Measurements from ENCODE around the gene OR13A1.
"Not testable (repeated sequence)": the region's sequence is repeated elsewhere in the genome, so short reads cannot be mapped to it uniquely, and the experiment has no call there.

OR13A1 gene

DNA sequence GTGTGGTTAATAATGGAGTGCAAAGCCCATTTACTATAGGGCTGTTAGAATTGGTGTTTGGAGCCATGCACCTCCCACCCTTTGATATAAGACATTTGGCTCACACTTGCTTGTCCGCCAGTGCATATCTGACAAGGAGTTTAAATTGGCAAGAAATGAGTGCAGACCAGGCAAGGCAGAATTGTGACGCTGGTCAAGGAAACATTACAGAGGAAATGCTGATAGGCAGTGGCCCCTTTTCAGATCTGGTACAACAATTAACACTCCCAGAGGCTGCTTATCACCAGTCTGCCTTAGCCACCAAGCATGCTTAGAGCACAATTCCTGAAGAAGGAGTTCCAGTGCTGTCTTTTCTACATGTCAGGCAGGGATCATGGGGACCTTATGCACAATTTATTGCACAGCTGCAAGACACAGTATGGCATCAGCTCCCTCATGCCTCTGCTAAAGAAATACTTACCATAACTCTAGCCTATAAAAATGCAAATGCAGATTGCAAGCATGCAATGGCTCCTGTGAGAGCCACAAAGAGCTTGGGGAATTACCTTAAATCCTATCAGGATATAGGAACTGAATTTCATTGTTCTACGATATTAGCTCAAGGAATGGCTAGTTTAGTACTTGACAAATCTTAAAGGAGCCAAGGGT is 35.2 kb downstream of the OR13A1 start:
- no peak for DNase-seq (ENCODE audit: low read depth)

DNA sequence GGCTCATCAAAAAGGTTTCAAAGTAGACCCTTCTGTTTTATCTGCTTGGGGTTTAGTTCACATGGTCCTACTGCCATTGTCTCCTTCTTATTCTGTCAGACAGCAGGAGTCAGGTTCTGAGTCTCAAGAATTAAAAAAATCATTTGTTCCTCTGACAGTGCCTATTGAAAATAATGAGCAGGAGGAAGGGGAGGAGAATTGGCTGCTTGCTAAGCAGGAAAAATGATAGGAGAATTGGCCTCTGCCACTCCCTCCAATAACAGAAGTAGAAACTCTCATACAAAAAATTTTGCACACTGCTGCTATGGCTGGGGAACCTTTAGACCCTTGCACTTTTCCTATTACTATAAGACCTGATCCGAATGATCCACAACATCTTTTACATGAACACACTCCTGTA is 35.7 kb downstream of the OR13A1 start:
- no peak for DNase-seq (ENCODE audit: low read depth)

DNA sequence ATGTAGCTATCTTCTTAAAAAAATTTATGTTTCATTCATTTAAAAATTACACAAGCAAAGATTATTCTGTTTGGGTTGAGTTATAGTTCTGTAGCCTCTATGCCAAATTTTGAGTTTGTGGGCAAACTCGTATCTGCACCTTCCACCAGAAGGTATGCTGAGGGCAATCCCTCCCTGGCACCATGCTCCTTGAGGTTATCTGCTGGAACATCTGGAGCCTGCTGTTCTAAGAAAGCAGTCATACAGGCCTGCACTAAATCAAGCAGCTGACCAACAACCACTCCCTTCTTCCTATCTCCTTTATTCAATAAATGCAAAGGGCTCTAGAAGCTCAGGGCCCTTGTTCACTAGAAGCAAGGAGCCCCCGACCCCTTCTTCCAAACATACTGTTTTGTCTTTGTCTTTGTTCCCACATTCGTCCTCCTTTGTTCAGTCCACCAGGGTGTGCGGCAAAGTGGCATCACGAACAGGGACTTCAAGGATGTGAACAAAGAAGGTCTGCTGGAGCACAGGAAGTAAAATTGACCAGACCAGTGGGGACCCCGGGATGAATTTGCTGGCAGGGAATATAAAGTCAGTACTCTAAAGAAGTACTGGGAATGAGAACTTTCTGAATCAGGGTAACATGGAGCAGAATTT is 36.4 kb downstream of the OR13A1 start:
- no peak for DNase-seq (ENCODE audit: low read depth)

DNA sequence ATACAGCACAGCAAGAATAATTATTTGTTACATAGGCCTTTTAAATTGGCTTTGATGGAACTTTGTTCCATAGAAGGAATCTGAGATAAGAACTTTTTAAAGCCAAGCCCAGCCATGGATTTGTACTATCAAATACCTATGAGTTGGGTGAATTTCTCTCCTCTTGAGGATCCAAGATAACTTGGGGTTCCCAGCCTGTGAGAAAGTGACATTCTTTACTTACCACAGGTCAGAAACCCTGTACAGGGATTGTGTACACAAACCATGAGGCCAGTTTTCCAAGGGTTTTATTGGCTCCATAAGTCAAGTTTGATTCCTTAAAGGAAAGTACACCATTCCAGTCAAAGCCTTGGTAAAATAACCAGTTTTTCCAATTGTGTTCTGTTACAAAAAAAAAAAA is 39.3 kb downstream of the OR13A1 start:
- DNase-seq (ENCODE audit: low read depth) = not testable (repeated sequence)

DNA sequence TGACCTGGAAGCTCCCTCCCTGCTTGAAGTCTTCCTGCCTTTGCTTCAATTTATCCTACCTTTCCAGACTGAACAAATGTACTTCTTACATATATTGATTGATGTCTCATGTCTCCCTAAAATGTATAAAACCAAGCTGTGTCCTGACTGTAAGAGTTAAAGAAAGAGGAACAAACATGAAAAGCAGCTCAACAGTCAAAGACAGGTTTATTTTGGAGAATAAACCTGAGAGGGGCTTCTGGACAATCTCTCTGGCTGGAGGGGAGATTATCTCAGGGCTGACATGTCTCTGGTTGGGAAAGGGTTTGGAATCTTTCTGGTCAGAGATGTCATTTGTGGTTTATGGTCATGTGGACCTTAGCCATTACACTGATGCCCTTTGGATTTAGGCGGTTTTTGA is 41.0 kb downstream of the OR13A1 start:
- DNase-seq (ENCODE audit: low read depth) = no peak

DNA sequence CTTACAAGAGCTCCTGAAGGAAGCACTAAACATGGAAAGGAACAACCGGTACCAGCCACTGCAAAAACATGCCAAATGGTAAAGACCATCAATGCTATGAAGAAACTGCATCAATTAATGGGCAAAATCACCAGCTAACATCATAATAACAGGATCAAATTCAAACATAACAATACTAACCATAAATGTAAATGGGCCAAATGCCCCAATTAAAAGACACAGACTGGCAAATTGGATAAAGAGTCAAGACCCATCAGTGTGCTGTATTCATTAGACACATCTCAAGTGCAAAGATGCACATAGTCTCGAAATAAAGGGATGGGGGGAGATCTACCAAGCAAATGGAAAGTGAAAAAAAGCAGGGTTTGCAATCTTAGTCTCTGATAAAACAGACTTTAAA is 47.6 kb downstream of the OR13A1 start:
- not testable (repeated sequence) for DNase-seq (ENCODE audit: low read depth)

GRCh38 chr10:45265996-45266395 is 49.4 kb downstream of the OR13A1 start:
- DNase-seq (ENCODE audit: low read depth) = no peak

DNA sequence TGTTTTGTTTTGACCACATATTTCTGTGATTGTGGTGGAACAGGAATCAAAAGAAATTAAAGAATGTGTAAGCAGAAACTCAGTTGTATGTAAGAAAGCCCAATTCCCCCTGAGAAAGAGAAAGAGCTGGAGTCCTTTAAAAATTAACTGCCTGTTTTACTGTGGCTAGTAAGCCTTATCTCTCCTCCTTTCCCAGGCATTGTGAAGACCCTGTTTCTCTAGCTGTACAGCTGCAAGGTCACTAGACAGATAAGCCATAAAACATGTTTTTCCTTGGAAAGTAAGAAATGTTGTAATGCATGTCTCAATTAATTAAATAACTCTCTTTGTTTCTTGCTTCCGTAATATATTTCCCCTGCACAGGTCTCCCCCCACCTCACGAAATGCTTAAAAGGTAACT is 53.5 kb downstream of the OR13A1 start:
- no peak for DNase-seq (ENCODE audit: low read depth)

DNA sequence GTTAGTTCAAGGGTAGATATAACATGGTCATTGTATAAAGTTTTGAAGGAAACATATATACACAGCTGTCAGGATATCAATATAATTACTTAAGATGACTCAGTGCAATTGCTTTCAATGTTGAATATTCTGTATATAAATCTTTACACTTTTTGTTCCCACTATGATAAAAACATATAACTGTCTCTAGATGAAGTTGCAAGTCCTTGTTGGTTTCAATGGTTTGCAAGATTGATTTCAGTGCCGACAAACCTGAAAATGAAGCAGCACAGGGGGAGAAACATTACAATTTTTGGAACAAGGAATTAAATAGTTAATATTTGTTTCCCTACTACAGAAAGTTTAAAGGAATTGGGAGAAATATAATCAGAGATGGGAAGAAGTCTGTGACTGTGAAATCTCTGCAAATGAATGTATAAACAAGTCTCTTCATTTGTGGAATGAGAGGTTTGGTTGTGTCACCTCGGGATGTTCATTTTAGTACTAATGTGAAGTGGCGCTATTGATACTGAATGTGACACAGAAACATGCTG is 54.1 kb downstream of the OR13A1 start:
- DNase-seq (ENCODE audit: low read depth) = no peak

DNA sequence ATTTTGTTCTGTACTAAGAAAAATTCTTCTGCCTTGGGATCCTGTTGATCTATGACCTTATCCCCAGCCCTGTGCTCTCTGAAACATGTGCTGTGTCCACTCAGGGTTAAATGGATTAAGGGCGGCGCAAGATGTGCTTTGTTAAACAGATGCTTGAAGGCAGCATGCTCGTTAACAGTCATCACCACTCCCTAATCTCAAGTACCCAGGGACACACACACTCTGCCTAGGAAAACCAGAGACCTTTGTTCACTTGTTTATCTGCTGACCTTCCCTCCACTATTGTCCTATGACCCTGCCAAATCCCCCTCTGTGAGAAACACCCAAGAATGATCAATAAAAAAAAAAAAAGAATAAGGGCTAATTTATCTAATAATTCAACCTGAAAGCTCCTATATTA is 54.8 kb downstream of the OR13A1 start:
- not testable (repeated sequence) for DNase-seq (ENCODE audit: low read depth)

DNA sequence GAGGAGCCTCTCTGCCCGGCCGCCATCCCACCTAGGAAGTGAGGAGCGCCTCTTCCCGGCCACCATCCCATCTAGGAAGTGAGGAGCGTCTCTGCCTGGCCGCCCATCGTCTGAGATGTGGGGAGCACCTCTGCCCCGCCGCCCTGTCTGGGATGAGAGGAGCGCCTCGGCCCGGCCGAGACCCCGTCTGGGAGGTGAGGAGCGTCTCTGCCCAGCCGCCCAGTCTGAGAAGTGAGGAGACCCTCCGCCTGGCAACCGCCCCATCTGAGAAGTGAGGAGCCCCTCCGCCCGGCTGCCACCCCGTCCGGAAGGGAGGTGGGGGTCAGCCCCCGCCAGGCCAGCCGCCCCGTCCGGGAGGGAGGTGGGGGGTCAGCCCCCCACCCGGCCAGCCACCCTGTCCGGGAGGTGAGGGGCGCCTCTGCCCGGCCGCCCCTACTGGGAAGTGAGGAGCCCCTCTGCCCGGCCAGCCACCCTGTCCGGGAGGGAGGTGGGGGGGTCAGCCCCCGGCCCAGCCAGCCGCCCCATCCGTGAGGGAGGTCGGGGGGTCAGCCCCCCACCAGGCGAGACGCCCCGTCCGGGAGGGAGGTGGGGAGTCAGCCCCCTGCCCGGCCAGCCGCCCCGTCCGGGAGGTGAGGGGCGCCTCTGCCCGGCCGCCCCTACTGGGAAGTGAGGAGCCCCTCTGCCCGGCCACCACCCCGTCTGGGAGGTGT is 55.5 kb downstream of the OR13A1 start:
- not testable (repeated sequence) for DNase-seq (ENCODE audit: low read depth)

GRCh38 chr10:45257600-45257999 is 57.8 kb downstream of the OR13A1 start:
- DNase-seq (ENCODE audit: low read depth) = no peak

DNA sequence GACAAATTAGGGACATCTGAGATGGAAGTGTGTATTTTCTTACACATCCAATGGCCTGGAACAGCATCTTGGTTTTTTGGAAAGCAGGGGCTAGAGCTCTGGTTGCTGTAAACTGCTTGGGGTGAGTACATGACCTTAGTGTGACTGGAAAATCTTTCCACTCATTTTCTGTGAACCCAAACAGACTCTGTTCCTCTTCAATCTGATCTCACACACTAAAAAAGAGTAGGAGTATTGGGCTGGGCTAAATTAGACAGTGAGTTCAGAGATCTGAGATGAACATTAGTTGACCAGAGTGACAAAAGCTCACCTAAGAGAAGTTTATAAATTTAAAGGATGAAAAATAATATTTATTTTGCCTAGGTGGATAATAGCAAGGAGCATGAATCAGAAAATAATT is 59.2 kb downstream of the OR13A1 start:
- no peak for DNase-seq (ENCODE audit: low read depth)

GRCh38 chr10:45255706-45256105 is 59.7 kb downstream of the OR13A1 start:
- DNase-seq (ENCODE audit: low read depth) = no peak

GRCh38 chr10:45254892-45255291 is 60.5 kb downstream of the OR13A1 start:
- no peak for DNase-seq (ENCODE audit: low read depth)

- no peak for DNase-seq (ENCODE audit: low read depth)
Observed at GRCh38 chr10:45253183-45253914, 62.1 kb downstream of the OR13A1 start.

Data from stimulated activated CD8-positive, alpha-beta memory T cell treated with anti-CD3 and anti-CD28 coated beads, Interleukin-15, amount 100 ng/mL, for 24 hours (primary cell).